OCI-LY1 (cell line): ENCODE measurements around the gene PDE4D.

Source experiments
- H2AFZ ChIP-seq: fragments of 200-600 bp; sonication (generic), shearing (Covaris generic); 2 replicates; pipeline ENCODE4 v1.6.0; 2014; ENCODE audit warnings: antibody characterized with exemption, mild to moderate bottlenecking, low read length
- H3F3A ChIP-seq: fragments of 200-600 bp; sonication (generic), shearing (Covaris generic); 2 replicates; pipeline ENCODE4 v1.6.0; 2014; ENCODE audit warnings: mild to moderate bottlenecking, antibody characterized with exemption, low read length, moderate library complexity; ENCODE audit not compliant: insufficient read depth
- H3K27ac ChIP-seq: fragments of 200-600 bp; sonication (generic); 2 replicates; pipeline ENCODE4 v1.5.1; 2014; ENCODE audit warnings: low read length, mixed run types, mild to moderate bottlenecking, low read depth; ENCODE audit not compliant: poor library complexity, severe bottlenecking
- H3K27me3 ChIP-seq: fragments of 200-600 bp; sonication (generic); 2 replicates; pipeline ENCODE4 v1.6.0; 2014; ENCODE audit warnings: antibody characterized with exemption, mild to moderate bottlenecking, low read length, moderate library complexity; ENCODE audit not compliant: insufficient read depth
- H3K36me3 ChIP-seq: fragments of 200-600 bp; sonication (generic); 2 replicates; pipeline ENCODE4 v1.6.1; 2014; ENCODE audit warnings: mild to moderate bottlenecking, antibody characterized with exemption, low read length, moderate library complexity, mixed read lengths; ENCODE audit not compliant: insufficient read depth
- H3K4me1 ChIP-seq: fragments of 200-600 bp; sonication (generic); 2 replicates; pipeline ENCODE4 v1.5.1; 2014; ENCODE audit warnings: mild to moderate bottlenecking, low read length, moderate library complexity; ENCODE audit not compliant: insufficient read depth, severe bottlenecking
- H3K4me2 ChIP-seq: fragments of 200-600 bp; sonication (generic), shearing (Covaris generic); 2 replicates; pipeline ENCODE4 v1.6.1; 2014; ENCODE audit warnings: low read length
- H3K4me3 ChIP-seq: fragments of 200-600 bp; sonication (generic); 2 replicates; pipeline ENCODE4 v1.5.1; 2014; ENCODE audit warnings: low read length, low read depth, mild to moderate bottlenecking, mixed read lengths; ENCODE audit not compliant: poor library complexity, severe bottlenecking
- H3K79me2 ChIP-seq: fragments of 200-600 bp; shearing (Covaris generic); 2 replicates; pipeline ENCODE4 v1.6.1; 2016; ENCODE audit warnings: mixed run types, low read length, mixed read lengths; ENCODE audit not compliant: insufficient read depth
- H3K9ac ChIP-seq: fragments of 200-600 bp; sonication (generic), shearing (Covaris generic); 2 replicates; pipeline ENCODE4 v1.6.1; 2014; ENCODE audit warnings: mild to moderate bottlenecking, low read length, mixed read lengths
- H3K9me2 ChIP-seq: fragments of 200-600 bp; sonication (generic), shearing (Covaris generic); 2 replicates; pipeline ENCODE4 v1.6.1; 2014; ENCODE audit warnings: low read depth, mild to moderate bottlenecking, low read length, mixed read lengths
- H3K9me3 ChIP-seq: fragments of 200-600 bp; shearing (Covaris generic); 2 replicates; pipeline ENCODE4 v1.6.1; 2014; ENCODE audit warnings: low read length, mixed read lengths
- H4K20me1 ChIP-seq: fragments of 200-600 bp; sonication (generic), shearing (Covaris generic); 2 replicates; pipeline ENCODE4 v1.6.0; 2016; ENCODE audit warnings: mild to moderate bottlenecking, low read length; ENCODE audit not compliant: insufficient read depth
- CTCF ChIP-seq: fragments of 200-600 bp; sonication (generic), shearing (Covaris generic); IDR thresholded peaks from 2 replicates; pipeline ENCODE4 v1.5.1; 2017; ENCODE audit warnings: mild to moderate bottlenecking, antibody characterized with exemption, low read length, moderate library complexity, mixed read lengths
- EZH2 ChIP-seq: fragments of 200-600 bp; sonication (generic), shearing (Covaris generic); IDR thresholded peaks from 2 replicates; pipeline ENCODE4 v1.8.0; 2017; ENCODE audit warnings: borderline replicate concordance, mixed run types, mild to moderate bottlenecking, antibody characterized with exemption, low read length, moderate library complexity, mixed read lengths

Gene PDE4D

GRCh38 chr5:58933891-58934628 is 959.5 kb downstream of the PDE4D start:
- H3K36me3 ChIP-seq: no peaks in the 10 kb centered on the region
- H3K27me3 ChIP-seq: no peaks in the 10 kb centered on the region
- H3K9me2 ChIP-seq: no peaks in the 10 kb centered on the region
- no peaks in the 10 kb centered on the region for H3F3A ChIP-seq
- no peaks in the 10 kb centered on the region for H4K20me1 ChIP-seq
- TF ChIP-seq EZH2: no peak
- TF ChIP-seq CTCF: no peak
- no peak overlapping the region for H3K4me2 ChIP-seq
- H3K4me3 ChIP-seq: no peak overlapping the region
- H3K79me2 ChIP-seq: no peaks in the 10 kb centered on the region
- H3K9ac ChIP-seq: no peak overlapping the region
- H2AFZ ChIP-seq: no peak overlapping the region
- no peaks in the 10 kb centered on the region for H3K9me3 ChIP-seq
- no peak overlapping the region for H3K27ac ChIP-seq
- H3K4me1 ChIP-seq: no peaks in the 10 kb centered on the region

GRCh38 chr5:58932057-58932612 is 961.4 kb downstream of the PDE4D start:
- Histone ChIP-seq H4K20me1 (no peaks in the 10 kb centered on the region), H3K9me2 (no peaks in the 10 kb centered on the region), H3K79me2 (no peaks in the 10 kb centered on the region), H3K4me3 (no peak overlapping the region), H3K27ac (no peak overlapping the region), H3K36me3 (no peaks in the 10 kb centered on the region), H3K9ac (no peak overlapping the region), H3F3A (no peaks in the 10 kb centered on the region), H3K4me1 (no peaks in the 10 kb centered on the region), H2AFZ (no peak overlapping the region), H3K27me3 (no peaks in the 10 kb centered on the region), H3K4me2 (no peak overlapping the region), H3K9me3 (no peaks in the 10 kb centered on the region)
- TF ChIP-seq EZH2 (no peak), CTCF (no peak)

- Histone ChIP-seq H3F3A (no peaks in the 10 kb centered on the region), H2AFZ (no peak overlapping the region), H3K4me3 (no peak overlapping the region), H4K20me1 (no peaks in the 10 kb centered on the region), H3K36me3 (no peaks in the 10 kb centered on the region), H3K9ac (no peak overlapping the region), H3K9me3 (no peaks in the 10 kb centered on the region), H3K4me1 (no peaks in the 10 kb centered on the region), H3K79me2 (no peaks in the 10 kb centered on the region), H3K9me2 (no peaks in the 10 kb centered on the region), H3K27me3 (no peaks in the 10 kb centered on the region), H3K27ac (no peak overlapping the region), H3K4me2 (no peak overlapping the region)
- no peak for TF ChIP-seq EZH2
- no peak for TF ChIP-seq CTCF
These were observed 963.0 kb downstream of the PDE4D start for GRCh38 chr5:58930520-58930919.
